Sigmoid colon (tissue), 7 donors: ENCODE data around the gene SCAANT1. TPM values are rescaled to one million over a fixed set of nuclear protein-coding genes. Genes with fewer than 3 reads are reported as not detected.

Experiments
- DNase-seq: peaks from one replicate; pipeline ENCODE4 v3.0.0-alpha.2; 2019
- H3K27ac ChIP-seq, 4 donors: fragments of 200-600 bp; sonication (generic); one replicate each; pipeline ENCODE4 v1.5.1; 2016 to 2019; ENCODE audit warnings: mild to moderate bottlenecking in 1 of 4
- H3K27me3 ChIP-seq, 3 donors: fragments of 200-600 bp; sonication (generic); one replicate each; pipeline ENCODE4 v1.5.1; 2019; ENCODE audit warnings: mild to moderate bottlenecking in 1 of 3
- H3K36me3 ChIP-seq, 4 donors: fragments of 200-600 bp; sonication (generic); one replicate each; pipeline ENCODE4 v1.5.1; 2016 to 2019
- H3K4me1 ChIP-seq, 4 donors: fragments of 200-600 bp; sonication (generic); one replicate each; pipeline ENCODE4 v1.5.1; 2017 to 2019
- H3K4me3 ChIP-seq, 4 donors: fragments of 200-600 bp; sonication (generic); one replicate each; pipeline ENCODE4 v1.5.1; 2017 to 2019; ENCODE audit warnings: mild to moderate bottlenecking in 2 of 4, moderate library complexity in 1 of 4
- H3K9me3 ChIP-seq, 4 donors: fragments of 200-600 bp in 3 of 4; sonication (generic) in 3 of 4; one replicate each; pipeline versions ENCODE4 v1.5.1 to v1.6.1; 2013 to 2019
- EP300 ChIP-seq, 4 donors: sonication (generic); formaldehyde crosslinking; IDR thresholded peaks; one replicate each; pipeline ENCODE4 v1.6.1; 2017; ENCODE audit warnings: antibody characterized with exemption in 4 of 4
- POLR2A ChIP-seq, 2 donors: fragments of 450-650 bp; IDR thresholded peaks; one replicate each; pipeline ENCODE4 v1.6.1; 2016; ENCODE audit warnings: antibody characterized with exemption in 2 of 2, mild to moderate bottlenecking in 2 of 2, moderate library complexity in 2 of 2
- POLR2AphosphoS5 ChIP-seq, 4 donors: sonication (generic); formaldehyde crosslinking; IDR thresholded peaks; one replicate each; pipeline ENCODE4 v1.6.1; 2017; ENCODE audit warnings: antibody characterized with exemption in 4 of 4
- WGBS, 2 donors: extraction: QIAGEN DNeasy Blood & Tissue Kit; methylation state at CpG; one replicate each; pipeline ENCODE4 v1.1.7; 2013; 5-methylcytosine and 5-hydroxymethylcytosine counted together
- intact Hi-C: fragments of 100-400 bp; cut with DNase I; formaldehyde crosslinking; loops from one replicate; pipeline ENCODE4 v1.15.1; 2023
- polyA plus RNA-seq, 3 donors: library from polyadenylated mRNA; stranded (reverse); fragments of 200-250 nt; gene quantifications; one replicate each; pipeline ENCODE4 v1.2.3, GENCODE V29; 2013
- total RNA-seq, 4 donors: library from RNA; depleted of rRNA; stranded (reverse); fragments of >200 nt; gene quantifications; one replicate each; pipeline ENCODE4 v1.1.0, GENCODE V29; 2016
- TF ChIP-seq, protein P1 (sequence below), 4 experiments: fragments of 450-650 bp in 3 of 4; fragments of 200-600 bp in 1 of 4; IDR thresholded peaks; one replicate each; pipeline ENCODE4 v1.5.1; 2016 to 2019; ENCODE audit warnings: antibody characterized with exemption in 4 of 4, mild to moderate bottlenecking in 3 of 4, moderate library complexity in 2 of 4
- donor health status: healthy with polysubstance abuse.
- donor health status: Bipolar disorder and iron deficiency.
- donor health status: healthy.

Gene SCAANT1
- total and polyA plus RNA-seq, 7 donors: not detected

DNA sequence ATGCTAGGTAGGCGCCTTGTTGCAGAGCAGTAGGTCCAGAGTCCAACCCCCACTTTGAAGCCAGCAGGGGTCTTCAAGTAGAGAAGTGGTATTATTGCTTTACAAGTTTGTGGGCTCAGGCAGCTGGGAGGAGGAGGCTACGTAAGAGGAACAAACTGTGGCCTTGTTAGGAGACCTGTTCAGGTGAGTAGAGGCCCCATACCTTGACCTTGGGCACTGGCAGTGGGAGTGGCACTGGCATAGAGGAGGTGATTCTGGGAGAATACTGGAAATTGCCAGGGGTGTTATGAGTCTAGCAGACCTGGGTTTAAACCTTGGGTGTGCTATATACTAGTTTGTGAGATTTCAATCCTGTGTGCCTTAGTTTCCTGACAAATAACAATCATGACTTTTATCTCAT lies 34.6 kb upstream of the SCAANT1 start:
- Histone ChIP-seq H3K36me3 (no peaks in the 10 kb centered on the region), H3K4me1 (peaks cover 0 to 58% (median 53%) of the 10 kb centered on the region in 4 donors), H3K27ac (no peak overlapping the region), H3K9me3 (no peaks in the 10 kb centered on the region), H3K4me3 (no peak overlapping the region), H3K27me3 (no peaks in the 10 kb centered on the region)
- intact Hi-C loops: no loop called here
- 81 to 93% methylated on average over 2 of the region's 2 CpGs for WGBS, 2 donors
- TF ChIP-seq POLR2AphosphoS5 (IDR thresholded peaks at IDR 0.05) (no peak), POLR2A (IDR thresholded peaks at IDR 0.05) (no peak), EP300 (IDR thresholded peaks at IDR 0.05) (no peak)
- TF ChIP-seq, protein P1, sequence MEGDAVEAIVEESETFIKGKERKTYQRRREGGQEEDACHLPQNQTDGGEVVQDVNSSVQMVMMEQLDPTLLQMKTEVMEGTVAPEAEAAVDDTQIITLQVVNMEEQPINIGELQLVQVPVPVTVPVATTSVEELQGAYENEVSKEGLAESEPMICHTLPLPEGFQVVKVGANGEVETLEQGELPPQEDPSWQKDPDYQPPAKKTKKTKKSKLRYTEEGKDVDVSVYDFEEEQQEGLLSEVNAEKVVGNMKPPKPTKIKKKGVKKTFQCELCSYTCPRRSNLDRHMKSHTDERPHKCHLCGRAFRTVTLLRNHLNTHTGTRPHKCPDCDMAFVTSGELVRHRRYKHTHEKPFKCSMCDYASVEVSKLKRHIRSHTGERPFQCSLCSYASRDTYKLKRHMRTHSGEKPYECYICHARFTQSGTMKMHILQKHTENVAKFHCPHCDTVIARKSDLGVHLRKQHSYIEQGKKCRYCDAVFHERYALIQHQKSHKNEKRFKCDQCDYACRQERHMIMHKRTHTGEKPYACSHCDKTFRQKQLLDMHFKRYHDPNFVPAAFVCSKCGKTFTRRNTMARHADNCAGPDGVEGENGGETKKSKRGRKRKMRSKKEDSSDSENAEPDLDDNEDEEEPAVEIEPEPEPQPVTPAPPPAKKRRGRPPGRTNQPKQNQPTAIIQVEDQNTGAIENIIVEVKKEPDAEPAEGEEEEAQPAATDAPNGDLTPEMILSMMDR (IDR thresholded peaks at IDR 0.05): no peak
- DNase-seq: no peak

DNA sequence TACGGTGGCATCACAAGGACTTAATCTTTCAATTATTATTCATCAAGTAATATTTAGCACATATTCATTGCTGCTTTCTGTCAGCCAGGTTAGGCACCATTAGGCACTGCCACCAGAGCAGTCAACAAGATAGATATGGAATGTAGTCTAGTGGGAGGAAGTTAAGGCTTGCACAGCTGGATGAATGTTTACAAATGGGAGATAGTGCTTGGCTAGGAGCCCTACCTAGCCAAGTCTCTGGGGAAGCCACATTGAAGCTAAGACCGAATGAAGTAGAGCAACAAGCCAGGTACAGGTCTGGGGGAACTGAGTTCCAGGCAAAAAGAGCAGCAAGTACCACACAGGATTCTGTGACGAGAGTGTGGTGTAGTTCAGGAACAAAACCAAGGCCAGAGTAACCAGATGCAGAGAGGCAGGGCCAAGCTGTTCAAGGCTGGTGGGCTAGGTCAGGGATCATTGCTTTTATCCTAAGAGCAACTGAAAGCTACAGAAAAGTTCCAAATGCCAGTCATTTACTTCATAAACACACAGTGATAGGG lies 33.4 kb upstream of the SCAANT1 start:
- Histone ChIP-seq H3K36me3 (no peaks in the 10 kb centered on the region), H3K27ac (no peak overlapping the region), H3K27me3 (no peaks in the 10 kb centered on the region), H3K9me3 (no peaks in the 10 kb centered on the region), H3K4me3 (no peak overlapping the region), H3K4me1 (peaks cover 0 to 47% (median 42%) of the 10 kb centered on the region in 4 donors)
- TF ChIP-seq POLR2A (IDR thresholded peaks at IDR 0.05) (no peak), EP300 (IDR thresholded peaks at IDR 0.05) (no peak), POLR2AphosphoS5 (IDR thresholded peaks at IDR 0.05) (no peak)
- TF ChIP-seq, protein P1 (IDR thresholded peaks at IDR 0.05): no peak
- no peak for DNase-seq
- intact Hi-C loops: no loop called here
- WGBS, 2 donors: 76 to 85% methylated on average over 3 of the region's 3 CpGs

DNA sequence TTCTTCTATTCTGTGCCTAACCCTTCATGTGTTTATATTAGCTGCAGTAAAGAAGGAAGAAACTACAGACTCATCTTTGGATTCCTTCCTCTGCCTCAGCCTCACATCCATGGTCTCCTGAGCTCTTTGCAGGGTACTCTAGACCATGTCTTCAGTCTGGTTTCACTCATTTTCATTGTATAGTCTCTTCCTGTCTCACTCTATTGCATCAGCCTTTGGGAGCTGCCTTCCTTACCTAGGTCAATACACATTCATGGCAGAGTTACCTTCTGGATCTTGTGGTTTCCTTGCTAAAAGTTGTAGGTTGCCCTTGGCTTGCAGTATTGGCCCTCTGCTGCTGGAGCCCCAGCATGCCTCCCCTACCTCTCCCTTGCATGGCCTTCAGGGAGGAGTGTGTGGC lies 31.5 kb upstream of the SCAANT1 start:
- H3K27ac ChIP-seq: no peak overlapping the region
- no peak overlapping the region for H3K4me3 ChIP-seq
- DNase-seq: no peak
- TF ChIP-seq EP300 (IDR thresholded peaks at IDR 0.05) (no peak), POLR2A (IDR thresholded peaks at IDR 0.05) (no peak), POLR2AphosphoS5 (IDR thresholded peaks at IDR 0.05) (no peak)
- TF ChIP-seq, protein P1 (IDR thresholded peaks at IDR 0.05): no peak
- H3K9me3 ChIP-seq: no peaks in the 10 kb centered on the region
- intact Hi-C loops: no loop called here
- peaks cover 0 to 45% (median 33%) of the 10 kb centered on the region in 4 donors for H3K4me1 ChIP-seq
- H3K36me3 ChIP-seq: no peaks in the 10 kb centered on the region
- no peaks in the 10 kb centered on the region for H3K27me3 ChIP-seq

DNA sequence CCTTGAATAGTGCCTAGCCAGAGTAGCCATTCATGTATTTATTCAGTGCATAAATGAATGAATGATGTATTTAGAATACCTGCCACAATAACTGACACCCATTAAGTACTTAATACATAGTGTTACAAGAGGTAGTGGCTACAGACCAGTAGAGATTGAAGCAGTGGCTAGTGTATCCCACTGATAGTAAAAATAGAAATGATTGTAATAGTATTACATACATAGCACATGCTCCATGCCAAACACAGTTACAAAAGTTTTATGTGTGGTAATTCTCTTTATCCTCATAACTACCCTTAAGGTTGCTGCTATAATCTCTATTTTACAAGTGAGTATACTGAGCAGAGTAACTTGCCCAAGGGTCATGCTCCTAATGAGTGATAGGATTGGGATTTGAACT lies 30.3 kb upstream of the SCAANT1 start:
- no peak for TF ChIP-seq POLR2AphosphoS5 (IDR thresholded peaks at IDR 0.05)
- no peak for TF ChIP-seq POLR2A (IDR thresholded peaks at IDR 0.05)
- no peak for TF ChIP-seq EP300 (IDR thresholded peaks at IDR 0.05)
- TF ChIP-seq, protein P1 (IDR thresholded peaks at IDR 0.05): no peak
- H3K36me3 ChIP-seq: no peaks in the 10 kb centered on the region
- H3K4me3 ChIP-seq: no peak overlapping the region
- DNase-seq: no peak
- H3K27ac ChIP-seq: no peak overlapping the region
- H3K4me1 ChIP-seq: peaks cover 0 to 45% (median 31%) of the 10 kb centered on the region in 4 donors
- intact Hi-C loops: no loop called here
- H3K27me3 ChIP-seq: no peaks in the 10 kb centered on the region
- H3K9me3 ChIP-seq: no peaks in the 10 kb centered on the region

DNA sequence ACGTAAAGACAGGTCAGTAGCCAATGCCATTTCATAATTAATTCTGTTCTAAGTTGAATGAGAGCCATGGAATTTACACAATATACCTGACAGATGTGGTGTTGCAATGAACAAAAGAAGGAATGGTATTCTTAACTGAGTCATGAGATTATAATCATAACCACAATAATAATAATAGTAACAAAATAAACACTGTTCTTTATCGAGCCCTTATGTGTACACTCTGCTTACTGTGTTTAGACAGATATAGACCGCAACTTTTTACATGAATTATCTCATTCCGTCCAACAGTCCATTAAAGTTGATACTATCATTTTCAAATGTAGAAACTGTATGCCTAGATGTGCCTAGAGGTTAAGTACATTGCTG lies 28.2 kb upstream of the SCAANT1 start:
- Histone ChIP-seq H3K36me3 (no peaks in the 10 kb centered on the region), H3K4me1 (peaks cover 0 to 39% (median 22%) of the 10 kb centered on the region in 4 donors), H3K27ac (no peak overlapping the region), H3K9me3 (no peaks in the 10 kb centered on the region), H3K4me3 (no peak overlapping the region), H3K27me3 (no peaks in the 10 kb centered on the region)
- WGBS, 2 donors: 90 to 92% methylated on average over 4 of the region's 4 CpGs
- TF ChIP-seq POLR2AphosphoS5 (IDR thresholded peaks at IDR 0.05) (no peak), EP300 (IDR thresholded peaks at IDR 0.05) (no peak), POLR2A (IDR thresholded peaks at IDR 0.05) (no peak)
- TF ChIP-seq, protein P1 (IDR thresholded peaks at IDR 0.05): no peak
- intact Hi-C loops: no loop called here
- DNase-seq: no peak
